Vagina (tissue), 2 donors: Measurements from ENCODE around the gene CLIC3. TPM values are rescaled to one million over a fixed set of nuclear protein-coding genes. Genes with fewer than 3 reads are reported as not detected.

Source experiments
- DNase-seq, 2 donors: peaks; one replicate each; pipeline ENCODE4 v3.0.0-alpha.2; 2017; ENCODE audit errors: extremely low spot score in 2 of 2
- H3K27ac ChIP-seq: fragments of 200-600 bp; sonication (generic); one replicate; pipeline ENCODE4 v1.5.1; 2019
- H3K27me3 ChIP-seq: fragments of 200-600 bp; sonication (generic); one replicate; pipeline ENCODE4 v1.5.1; 2019
- H3K36me3 ChIP-seq, 2 donors: fragments of 200-600 bp; sonication (generic); one replicate each; pipeline ENCODE4 v1.5.1; 2017 to 2019
- H3K4me1 ChIP-seq: fragments of 200-600 bp; sonication (generic); one replicate; pipeline ENCODE4 v1.5.1; 2019
- H3K4me3 ChIP-seq, 2 donors: fragments of 200-600 bp; sonication (generic); 1 replicate in 1 of 2; 2 replicates in 1 of 2; pipeline ENCODE4 v1.5.1; 2016 to 2019
- H3K9me3 ChIP-seq: fragments of 200-600 bp; sonication (generic); one replicate; pipeline ENCODE4 v1.5.1; 2019
- POLR2A ChIP-seq, 2 donors: fragments of 450-650 bp; IDR thresholded peaks; one replicate each; pipeline ENCODE4 v1.6.1; 2017; ENCODE audit warnings: antibody characterized with exemption in 2 of 2, mild to moderate bottlenecking in 2 of 2, moderate library complexity in 2 of 2
- POLR2AphosphoS5 ChIP-seq, 2 donors: sonication (generic); formaldehyde crosslinking; IDR thresholded peaks; one replicate each; pipeline ENCODE4 v1.9.0; 2017; ENCODE audit warnings: antibody characterized with exemption in 2 of 2, mild to moderate bottlenecking in 2 of 2, low read depth in 1 of 2; ENCODE audit not compliant: insufficient read depth in 1 of 2
- intact Hi-C: fragments of 100-400 bp; cut with DNase I; formaldehyde crosslinking; loops from one replicate; pipeline ENCODE4 v1.15.1; 2023
- total RNA-seq: library from RNA; depleted of rRNA; stranded (reverse); fragments of >200 nt; gene quantifications from one replicate; pipeline ENCODE4 v1.2.3, GENCODE V29; 2016
- TF ChIP-seq, protein P1 (sequence below), 3 experiments: fragments of 450-650 bp in 2 of 3; fragments of 200-600 bp in 1 of 3; sonication (generic) in 1 of 3; IDR thresholded peaks; one replicate each; pipeline ENCODE4 v1.5.1; 2017 to 2019; ENCODE audit warnings: antibody characterized with exemption in 3 of 3, mild to moderate bottlenecking in 2 of 3, moderate library complexity in 2 of 3

Gene CLIC3
- total RNA-seq, 1 donor from 2014 or later: 23.6 TPM

DNA sequence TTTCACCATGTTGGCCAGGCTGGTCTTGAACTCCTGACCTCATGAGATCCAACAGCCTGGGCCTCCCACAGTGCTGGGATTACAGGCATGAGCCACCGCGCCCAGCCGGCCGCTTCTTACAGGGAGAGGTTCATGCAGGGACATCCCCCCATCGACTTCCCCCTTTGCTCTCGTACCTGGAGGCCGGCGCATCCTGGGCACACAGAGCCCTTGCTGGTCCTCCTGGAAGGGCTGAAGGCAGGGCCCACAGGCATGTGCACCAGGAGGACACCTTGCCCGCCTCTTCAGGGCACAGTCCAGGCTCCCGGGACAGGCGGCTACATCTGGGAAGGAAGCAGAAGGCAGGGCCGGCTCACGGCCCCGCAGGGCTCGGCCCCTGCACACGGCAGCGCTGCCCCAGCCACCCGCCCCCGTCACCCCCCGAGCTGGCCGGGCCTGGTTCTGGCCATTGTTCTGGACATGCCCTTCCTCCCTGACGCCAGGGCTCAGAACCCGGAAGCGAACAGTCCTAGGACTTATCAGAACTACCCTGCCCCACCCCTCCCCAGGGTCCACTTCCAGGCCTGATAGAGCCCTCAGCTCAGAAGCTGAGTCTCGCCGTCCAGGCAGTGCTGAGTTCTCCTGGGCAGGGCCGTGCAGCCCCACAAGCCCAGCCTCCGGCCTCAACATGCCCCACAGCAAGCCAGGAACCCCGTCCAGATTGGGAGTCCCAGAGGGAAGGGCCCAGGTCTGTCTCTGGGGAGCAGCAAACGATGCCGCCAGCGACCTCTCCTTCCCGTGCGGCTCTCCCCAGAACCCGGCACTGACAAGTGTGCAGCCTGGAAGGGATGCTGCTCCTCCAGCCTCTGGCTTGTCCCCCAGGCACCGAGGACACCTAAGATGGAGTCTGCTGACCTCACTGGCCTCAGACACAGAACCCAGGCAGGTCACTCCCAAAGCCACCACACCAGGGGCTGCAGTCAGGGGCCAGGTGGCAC, 46.7 kb upstream of the CLIC3 start:
- no peak overlapping the region for H3K27ac ChIP-seq
- H3K27me3 ChIP-seq: no peaks in the 10 kb centered on the region
- DNase-seq: no peak
- peaks cover 30% of the 10 kb centered on the region for H3K4me1 ChIP-seq
- intact Hi-C loops: no loop called here
- no peaks in the 10 kb centered on the region for H3K9me3 ChIP-seq
- TF ChIP-seq POLR2A (IDR thresholded peaks at IDR 0.05) (no peak), POLR2AphosphoS5 (IDR thresholded peaks at IDR 0.05; ENCODE audit: insufficient read depth in 1 of 2, low read depth in 1 of 2) (no peak)
- TF ChIP-seq, protein P1, sequence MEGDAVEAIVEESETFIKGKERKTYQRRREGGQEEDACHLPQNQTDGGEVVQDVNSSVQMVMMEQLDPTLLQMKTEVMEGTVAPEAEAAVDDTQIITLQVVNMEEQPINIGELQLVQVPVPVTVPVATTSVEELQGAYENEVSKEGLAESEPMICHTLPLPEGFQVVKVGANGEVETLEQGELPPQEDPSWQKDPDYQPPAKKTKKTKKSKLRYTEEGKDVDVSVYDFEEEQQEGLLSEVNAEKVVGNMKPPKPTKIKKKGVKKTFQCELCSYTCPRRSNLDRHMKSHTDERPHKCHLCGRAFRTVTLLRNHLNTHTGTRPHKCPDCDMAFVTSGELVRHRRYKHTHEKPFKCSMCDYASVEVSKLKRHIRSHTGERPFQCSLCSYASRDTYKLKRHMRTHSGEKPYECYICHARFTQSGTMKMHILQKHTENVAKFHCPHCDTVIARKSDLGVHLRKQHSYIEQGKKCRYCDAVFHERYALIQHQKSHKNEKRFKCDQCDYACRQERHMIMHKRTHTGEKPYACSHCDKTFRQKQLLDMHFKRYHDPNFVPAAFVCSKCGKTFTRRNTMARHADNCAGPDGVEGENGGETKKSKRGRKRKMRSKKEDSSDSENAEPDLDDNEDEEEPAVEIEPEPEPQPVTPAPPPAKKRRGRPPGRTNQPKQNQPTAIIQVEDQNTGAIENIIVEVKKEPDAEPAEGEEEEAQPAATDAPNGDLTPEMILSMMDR (IDR thresholded peaks at IDR 0.05): no peak
- H3K36me3 ChIP-seq: peaks cover 0 to 7% of the 10 kb centered on the region in 2 donors
- peak overlapping the region; percentile 48 to 63 for H3K4me3 ChIP-seq

DNA sequence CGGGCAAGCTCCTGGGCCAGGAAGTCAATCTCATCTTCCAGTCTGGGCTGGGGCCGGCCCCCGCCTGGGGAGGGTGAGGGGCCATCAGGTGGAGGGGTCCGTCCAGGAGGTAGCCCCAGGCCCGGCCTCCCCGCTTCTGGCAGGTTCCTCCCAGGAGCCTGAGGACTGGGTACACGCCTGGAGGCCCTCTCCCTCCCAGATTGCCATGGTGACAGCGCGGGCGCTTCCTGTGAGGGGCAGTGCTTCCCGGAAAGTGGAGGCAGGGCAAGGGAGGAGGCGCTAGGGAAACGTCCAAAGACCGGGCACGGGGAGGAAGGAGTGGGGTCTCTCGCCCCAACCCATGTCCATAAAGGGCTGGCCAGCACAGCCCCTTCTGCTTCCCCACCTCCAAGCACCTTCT, 44.8 kb upstream of the CLIC3 start:
- intact Hi-C loops: no loop called here
- H3K4me3 ChIP-seq: peak overlapping the region in 1 of 2 donors; percentile 10

DNA sequence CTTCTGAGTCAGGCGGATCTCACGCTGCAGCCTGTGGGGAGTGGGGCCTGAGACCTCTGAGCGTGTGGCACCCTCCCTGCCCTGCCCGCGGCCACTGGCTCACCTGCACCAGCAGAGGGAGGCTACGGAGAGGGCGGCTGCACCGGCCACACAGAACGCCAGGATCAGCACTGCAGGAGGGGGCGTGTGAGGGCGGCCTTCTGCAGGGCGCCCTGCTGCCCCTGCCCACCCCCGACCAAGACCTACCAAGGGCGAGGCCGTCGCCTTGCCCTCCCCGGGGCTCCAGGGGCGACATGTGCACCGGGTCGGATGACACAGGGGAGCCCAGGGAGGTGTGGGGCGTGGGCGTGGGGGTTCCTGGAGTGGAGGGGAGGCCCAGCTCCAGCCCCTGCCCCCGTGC, 44.2 kb upstream of the CLIC3 start:
- TF ChIP-seq POLR2AphosphoS5 (IDR thresholded peaks at IDR 0.05; ENCODE audit: insufficient read depth in 1 of 2, low read depth in 1 of 2) (no peak), POLR2A (IDR thresholded peaks at IDR 0.05) (no peak)
- TF ChIP-seq, protein P1 (IDR thresholded peaks at IDR 0.05): no peak
- Histone ChIP-seq H3K9me3 (no peaks in the 10 kb centered on the region), H3K4me3 (no peak overlapping the region), H3K27me3 (no peaks in the 10 kb centered on the region), H3K36me3 (peaks cover 0 to 7% of the 10 kb centered on the region in 2 donors), H3K4me1 (peaks cover 21% of the 10 kb centered on the region), H3K27ac (no peak overlapping the region)
- DNase-seq: no peak
- intact Hi-C loops: no loop called here

More for the DNA sequence above, 44.8 kb upstream of the CLIC3 start:
- no peak for DNase-seq
- TF ChIP-seq POLR2A (IDR thresholded peaks at IDR 0.05) (no peak), POLR2AphosphoS5 (IDR thresholded peaks at IDR 0.05; ENCODE audit: insufficient read depth in 1 of 2, low read depth in 1 of 2) (no peak)
- TF ChIP-seq, protein P1 (IDR thresholded peaks at IDR 0.05): no peak
- H3K36me3 ChIP-seq: peaks cover 0 to 7% of the 10 kb centered on the region in 2 donors
- H3K9me3 ChIP-seq: no peaks in the 10 kb centered on the region
- H3K4me1 ChIP-seq: peaks cover 22% of the 10 kb centered on the region
- H3K27ac ChIP-seq: no peak overlapping the region
- H3K27me3 ChIP-seq: no peaks in the 10 kb centered on the region

DNA sequence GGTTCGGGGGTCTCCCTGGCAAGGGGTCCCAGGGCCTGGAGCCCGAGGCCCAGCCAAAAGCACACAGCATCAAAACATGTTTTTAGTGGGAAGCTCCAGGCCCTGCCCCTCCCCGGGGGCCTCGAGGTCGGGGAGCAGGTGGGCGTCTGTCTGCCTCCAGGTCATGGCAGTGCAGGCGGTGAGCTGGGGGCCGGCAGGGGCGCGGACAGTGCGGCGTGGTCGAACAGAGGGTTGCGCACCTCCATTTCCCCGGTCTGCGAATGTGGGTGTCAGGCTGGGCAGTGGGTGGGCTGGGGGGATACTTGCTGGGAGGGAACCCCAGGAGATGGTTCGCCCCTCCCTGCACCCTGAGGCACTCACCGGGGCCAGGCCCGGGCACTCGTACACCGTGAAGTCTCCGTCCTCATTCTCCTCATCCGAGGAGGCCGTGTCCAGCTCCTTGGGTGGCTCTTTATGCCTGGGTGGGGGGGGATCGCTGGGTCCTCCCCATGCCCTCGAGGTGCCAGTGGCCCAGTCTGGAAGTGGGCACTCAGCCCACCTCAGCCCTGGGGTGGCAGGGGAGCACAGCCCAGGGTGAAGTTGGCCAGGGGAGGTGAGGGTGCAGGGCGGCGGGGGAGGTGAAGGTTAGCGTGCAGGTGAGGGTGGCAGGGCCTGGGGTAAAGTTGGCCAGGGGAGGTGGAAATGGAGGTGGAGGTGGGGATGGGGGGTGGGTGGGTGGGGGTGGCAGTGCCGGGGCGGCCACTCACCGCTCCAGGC, 43.4 kb upstream of the CLIC3 start:
- Histone ChIP-seq H3K4me1 (peaks cover 22% of the 10 kb centered on the region), H3K27ac (no peak overlapping the region), H3K36me3 (peaks cover 0 to 7% of the 10 kb centered on the region in 2 donors), H3K27me3 (no peaks in the 10 kb centered on the region), H3K4me3 (no peak overlapping the region), H3K9me3 (no peaks in the 10 kb centered on the region)
- DNase-seq: no peak
- intact Hi-C loops: no loop called here
- TF ChIP-seq POLR2AphosphoS5 (IDR thresholded peaks at IDR 0.05; ENCODE audit: insufficient read depth in 1 of 2, low read depth in 1 of 2) (no peak), POLR2A (IDR thresholded peaks at IDR 0.05) (no peak)
- TF ChIP-seq, protein P1 (IDR thresholded peaks at IDR 0.05): no peak
